HUDEP-2 (cell line): ENCODE measurements around the gene ETHE1.

Source experiments
- DNase-seq, 76 experiments: peaks; one replicate each; lab custom pipeline; 2025; ENCODE audit not compliant: unreplicated experiment in 76 of 76; lab: John Stamatoyannopoulos, UW

Gene ETHE1

GRCh38 chr19:43526884-43527859, at the start of gene ETHE1:
ETHE1 (minus strand) TSS chr19:43527201; CDS start chr19:43527177, 24 bp downstream.
- peak in 63 of 76 experiments; percentile 7 to 85 (median 63) for DNase-seq

- no peak for DNase-seq
These were observed 49.2 kb upstream of the ETHE1 start for GRCh38 chr19:43575955-43576878.

GRCh38 chr19:43575156-43575950, 48.4 kb upstream of the ETHE1 start, which contains the start of the genes PINLYP and XRCC1:
PINLYP (plus strand) TSS chr19:43575801; CDS start chr19:43577192, 1,391 bp downstream.
XRCC1 (minus strand) TSS chr19:43575527; CDS start chr19:43575458, 69 bp downstream.
- peak; percentile 57 to 99 (median 98) for DNase-seq

- DNase-seq: peak in 3 of 76 experiments; percentile 24 to 40 (median 26)
These were observed 47.6 kb upstream of the ETHE1 start for GRCh38 chr19:43574424-43575155.

- DNase-seq: no peak
These were observed 45.2 kb upstream of the ETHE1 start for GRCh38 chr19:43572171-43572588.

GRCh38 chr19:43570174-43570791, 43.3 kb upstream of the ETHE1 start:
- DNase-seq: no peak

- no peak for DNase-seq
These were observed 42.7 kb upstream of the ETHE1 start for GRCh38 chr19:43569657-43570056.

- no peak for DNase-seq
These were observed 37.8 kb upstream of the ETHE1 start for GRCh38 chr19:43564800-43565199.

GRCh38 chr19:43563816-43564457, 36.9 kb upstream of the ETHE1 start:
- DNase-seq: no peak

- peak in 74 of 76 experiments; percentile 25 to 94 (median 74) for DNase-seq
These were observed 35.8 kb upstream of the ETHE1 start for GRCh38 chr19:43562698-43563241.

GRCh38 chr19:43562226-43562697, 35.3 kb upstream of the ETHE1 start:
- DNase-seq: no peak

GRCh38 chr19:43561139-43561970, 34.4 kb upstream of the ETHE1 start:
- no peak for DNase-seq

- peak in 26 of 76 experiments; percentile 9 to 45 (median 24) for DNase-seq
These were observed 33.7 kb upstream of the ETHE1 start for GRCh38 chr19:43560687-43561086.

- DNase-seq: peak in 72 of 76 experiments; percentile 10 to 92 (median 70)
These were observed 28.3 kb upstream of the ETHE1 start for GRCh38 chr19:43555185-43555770.

- no peak for DNase-seq
These were observed 27.4 kb upstream of the ETHE1 start for GRCh38 chr19:43554317-43554895.

GRCh38 chr19:43553656-43554055, 26.7 kb upstream of the ETHE1 start:
- no peak for DNase-seq
